Adrenal gland (tissue), 5 donors: ENCODE results near the gene TRIM24.

Source experiments
- POLR2A ChIP-seq, 2 donors: fragments of 450-650 bp; IDR thresholded peaks; one replicate each; pipeline ENCODE4 v1.6.1; 2017; ENCODE audit warnings: antibody characterized with exemption in 2 of 2, mild to moderate bottlenecking in 2 of 2, moderate library complexity in 1 of 2
- TF ChIP-seq, protein P1 (sequence below), 6 experiments: fragments of 450-650 bp in 4 of 6; fragments of 200-600 bp in 2 of 6; sonication (generic) in 1 of 6; IDR thresholded peaks; 1 replicate in 5 of 6; 2 replicates in 1 of 6; pipeline versions ENCODE4 v1.5.1 to v1.8.0; 2016 to 2021; ENCODE audit warnings: antibody characterized with exemption in 6 of 6, mild to moderate bottlenecking in 2 of 6, moderate library complexity in 1 of 6
- donor health status: DM: no; HTN: no; CAD: no.

GRCh38 chr7:138568655-138569054, 108.6 kb downstream of the TRIM24 start:
- TF ChIP-seq, protein P1, sequence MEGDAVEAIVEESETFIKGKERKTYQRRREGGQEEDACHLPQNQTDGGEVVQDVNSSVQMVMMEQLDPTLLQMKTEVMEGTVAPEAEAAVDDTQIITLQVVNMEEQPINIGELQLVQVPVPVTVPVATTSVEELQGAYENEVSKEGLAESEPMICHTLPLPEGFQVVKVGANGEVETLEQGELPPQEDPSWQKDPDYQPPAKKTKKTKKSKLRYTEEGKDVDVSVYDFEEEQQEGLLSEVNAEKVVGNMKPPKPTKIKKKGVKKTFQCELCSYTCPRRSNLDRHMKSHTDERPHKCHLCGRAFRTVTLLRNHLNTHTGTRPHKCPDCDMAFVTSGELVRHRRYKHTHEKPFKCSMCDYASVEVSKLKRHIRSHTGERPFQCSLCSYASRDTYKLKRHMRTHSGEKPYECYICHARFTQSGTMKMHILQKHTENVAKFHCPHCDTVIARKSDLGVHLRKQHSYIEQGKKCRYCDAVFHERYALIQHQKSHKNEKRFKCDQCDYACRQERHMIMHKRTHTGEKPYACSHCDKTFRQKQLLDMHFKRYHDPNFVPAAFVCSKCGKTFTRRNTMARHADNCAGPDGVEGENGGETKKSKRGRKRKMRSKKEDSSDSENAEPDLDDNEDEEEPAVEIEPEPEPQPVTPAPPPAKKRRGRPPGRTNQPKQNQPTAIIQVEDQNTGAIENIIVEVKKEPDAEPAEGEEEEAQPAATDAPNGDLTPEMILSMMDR (IDR thresholded peaks at IDR 0.05) = no peak
- TF ChIP-seq POLR2A (IDR thresholded peaks at IDR 0.05) = no peak
